ENCODE data around the gene ACHE.

The ACHE gene

DNA sequence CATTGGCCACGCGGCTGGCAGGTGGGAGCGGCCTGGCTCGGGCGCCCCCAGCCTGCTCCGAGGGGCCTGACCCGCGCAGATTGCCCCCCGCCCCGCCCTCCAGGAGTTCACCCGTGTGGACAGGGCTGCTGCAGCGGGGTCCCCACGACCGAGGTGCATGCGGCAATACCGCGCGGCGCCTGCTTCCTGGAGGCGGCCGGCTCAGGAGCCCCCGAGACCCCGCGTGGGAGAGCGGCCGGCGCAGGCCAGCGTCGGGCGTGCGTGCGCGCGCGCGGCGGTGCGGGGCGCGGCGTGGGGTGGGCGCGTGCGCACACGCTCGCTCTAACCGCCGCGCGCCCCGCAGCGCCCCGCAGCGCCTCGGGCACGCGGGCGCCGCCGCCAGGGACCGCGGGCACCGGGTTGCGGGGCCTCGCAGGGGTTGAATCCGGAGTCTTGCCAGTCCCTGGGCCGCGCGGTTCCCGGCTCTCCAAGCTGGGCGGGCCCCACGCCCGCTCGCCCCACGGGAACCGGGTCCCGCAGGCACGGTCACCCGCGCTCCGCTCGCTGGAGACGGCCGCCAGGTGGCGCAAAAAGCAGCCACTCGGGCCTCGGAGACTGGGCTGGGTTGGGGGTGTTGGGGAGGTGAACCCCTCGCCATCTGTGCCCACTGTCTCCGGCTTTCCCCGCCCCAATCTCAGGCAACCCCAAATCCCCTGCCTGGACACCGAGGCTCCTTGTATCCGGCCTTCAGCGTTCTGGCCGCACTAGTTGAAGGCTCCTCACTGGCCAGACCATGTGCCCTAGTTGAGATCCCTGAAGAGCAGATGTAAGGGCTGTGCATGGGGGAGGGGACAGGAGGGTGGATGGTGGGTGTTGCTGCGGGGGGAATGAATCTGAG is 1.3 kb upstream of the ACHE start:
- peak in 1 of 2 experiments; percentile 43 for DNase-seq

DNA sequence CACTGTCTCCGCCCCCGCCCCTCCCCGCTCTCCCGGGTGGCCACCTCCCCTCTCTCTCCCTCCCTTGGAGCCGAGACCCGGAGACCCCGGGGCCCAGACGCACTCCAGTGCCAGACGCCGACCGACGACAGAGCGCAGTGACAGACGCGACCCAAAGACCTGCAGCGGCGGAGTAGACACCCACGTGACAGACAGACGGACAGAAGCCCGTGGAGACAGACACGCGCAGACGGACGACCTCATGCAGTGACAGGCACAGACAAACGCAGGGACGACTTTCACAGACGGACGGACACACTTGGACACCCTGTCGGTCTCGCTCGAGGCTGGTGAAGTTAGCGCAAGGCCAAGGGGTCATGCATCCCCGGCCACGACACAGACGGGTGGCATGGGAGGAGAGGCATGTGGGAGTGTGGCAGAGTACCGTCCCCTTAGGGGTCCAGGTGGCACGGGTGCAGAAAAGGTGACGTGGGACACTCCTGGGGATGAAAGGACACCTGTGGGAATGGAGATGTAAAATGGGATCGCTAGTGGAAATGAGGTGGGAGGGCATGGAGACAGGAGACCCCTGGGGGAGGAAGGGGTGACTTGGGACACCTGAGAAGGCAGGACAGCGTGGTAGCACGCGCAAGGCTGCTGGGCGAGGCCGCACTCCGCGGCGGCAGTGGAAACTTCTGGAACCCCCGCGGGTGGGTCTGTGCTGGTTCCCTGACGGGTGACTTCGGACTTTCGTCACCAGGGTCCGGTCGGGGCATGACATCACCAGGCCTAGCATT is 456 bp upstream of the ACHE start:
- DNase-seq: peak; percentile 46 to 57

DNA sequence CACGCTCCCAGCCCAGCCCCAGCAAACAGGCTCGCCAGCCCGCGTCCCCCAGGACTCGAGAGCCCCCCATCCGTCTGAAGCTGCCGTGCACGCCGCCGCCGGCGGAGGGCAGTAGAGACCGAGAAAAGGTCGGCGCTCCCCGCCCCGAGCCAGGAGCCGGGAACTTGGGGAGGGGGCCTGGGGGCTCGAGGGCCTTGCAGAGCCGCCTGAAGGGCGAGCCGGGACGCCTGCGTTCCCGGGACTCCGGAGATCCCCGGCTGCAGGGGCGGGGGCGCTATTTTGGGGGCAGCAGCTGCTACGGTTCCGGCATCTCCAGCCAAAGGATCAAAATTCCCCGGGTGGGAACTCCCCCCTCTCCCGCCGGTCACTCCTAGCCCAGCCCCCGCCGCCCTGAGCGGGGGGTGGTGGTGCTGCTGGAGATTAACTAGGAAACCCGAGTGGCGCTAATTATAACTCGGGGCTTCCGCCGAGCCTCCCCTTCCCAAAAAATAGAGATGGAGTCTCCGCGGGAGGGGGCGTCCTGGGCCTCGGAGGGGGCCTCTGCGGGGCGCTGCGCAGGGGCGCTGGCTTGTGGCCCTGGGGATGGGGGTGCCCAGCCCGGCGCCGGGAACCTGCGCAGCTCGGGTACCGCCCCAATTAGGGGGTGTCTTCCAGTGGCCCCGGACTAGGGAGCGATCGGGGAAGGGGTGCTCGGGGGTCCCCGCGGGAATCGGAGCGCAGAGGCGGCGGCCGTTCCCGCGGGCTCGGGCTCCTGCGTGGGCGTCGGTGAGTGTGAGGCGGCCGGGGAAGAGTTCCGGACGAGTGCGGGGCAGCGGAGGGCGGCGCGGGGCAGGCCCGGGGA is 608 bp downstream of the ACHE start:
- peak; percentile 80 for DNase-seq

DNA sequence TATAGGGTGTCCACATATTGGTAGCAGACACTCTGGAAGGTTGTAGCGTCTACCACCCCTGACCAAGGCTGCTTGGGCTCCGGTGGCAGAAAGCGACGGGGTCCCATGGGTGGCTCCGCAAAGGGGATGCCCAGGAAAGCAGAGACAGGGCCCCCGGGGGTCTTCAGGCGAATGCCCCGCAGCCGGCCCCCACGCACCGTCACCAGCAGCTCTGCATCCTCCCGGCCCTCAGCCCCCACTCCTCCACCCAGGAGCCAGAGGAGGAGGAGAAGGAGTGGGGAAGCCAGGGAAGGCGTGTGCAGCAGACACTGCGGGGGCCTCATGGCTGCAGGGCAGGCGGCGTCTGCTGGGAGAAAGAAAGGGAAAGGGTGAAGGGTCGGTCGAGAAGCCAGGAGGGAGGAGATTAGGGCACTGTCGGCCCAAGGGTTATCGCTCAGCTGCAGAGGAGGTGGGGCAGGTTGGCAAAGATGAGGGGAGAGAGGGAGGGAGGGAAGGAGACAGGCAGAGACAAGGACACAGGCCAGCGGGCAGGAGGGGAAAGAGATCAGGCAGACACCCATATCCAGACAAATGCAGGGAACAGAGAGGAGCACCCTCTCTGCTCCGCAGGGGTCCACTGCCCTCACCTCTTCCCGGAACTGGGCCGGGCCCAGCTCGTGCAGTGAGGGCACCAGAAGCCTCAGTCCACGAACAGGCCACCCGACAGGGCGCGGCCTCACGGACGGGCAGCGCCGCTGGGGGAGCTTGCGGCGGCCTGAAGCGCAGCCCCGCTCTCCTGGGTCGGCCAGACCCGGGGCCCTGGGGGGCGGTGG is 1.6 kb downstream of the ACHE start:
- no peak for DNase-seq

DNA sequence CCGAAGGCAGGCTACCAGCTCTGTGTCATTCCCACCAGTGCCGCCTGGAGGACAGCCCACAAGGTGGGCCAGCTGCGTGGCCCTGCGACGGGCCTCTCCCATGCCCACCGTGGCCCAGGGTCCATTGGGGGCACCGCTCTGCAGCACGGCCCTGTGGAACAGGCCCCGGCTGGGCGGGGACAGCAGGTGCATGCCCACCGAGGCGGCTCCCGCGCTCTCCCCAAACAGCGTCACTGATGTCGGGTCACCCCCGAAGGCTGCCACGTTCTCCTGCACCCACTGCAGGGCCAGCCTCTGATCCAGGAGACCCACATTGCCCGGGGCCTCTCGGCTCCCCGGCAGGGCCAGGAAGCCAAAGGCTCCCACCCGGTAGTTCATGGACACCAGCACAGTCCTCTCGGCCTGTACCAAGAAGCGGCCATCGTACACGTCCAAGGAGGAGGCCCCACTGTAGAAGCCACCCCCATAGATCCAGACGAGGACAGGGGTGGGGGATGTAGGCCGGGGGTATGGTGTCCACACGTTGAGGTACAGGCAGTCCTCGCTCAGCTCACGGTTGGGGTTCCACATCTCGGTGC is 2.3 kb downstream of the ACHE start:
- no peak for DNase-seq

DNA sequence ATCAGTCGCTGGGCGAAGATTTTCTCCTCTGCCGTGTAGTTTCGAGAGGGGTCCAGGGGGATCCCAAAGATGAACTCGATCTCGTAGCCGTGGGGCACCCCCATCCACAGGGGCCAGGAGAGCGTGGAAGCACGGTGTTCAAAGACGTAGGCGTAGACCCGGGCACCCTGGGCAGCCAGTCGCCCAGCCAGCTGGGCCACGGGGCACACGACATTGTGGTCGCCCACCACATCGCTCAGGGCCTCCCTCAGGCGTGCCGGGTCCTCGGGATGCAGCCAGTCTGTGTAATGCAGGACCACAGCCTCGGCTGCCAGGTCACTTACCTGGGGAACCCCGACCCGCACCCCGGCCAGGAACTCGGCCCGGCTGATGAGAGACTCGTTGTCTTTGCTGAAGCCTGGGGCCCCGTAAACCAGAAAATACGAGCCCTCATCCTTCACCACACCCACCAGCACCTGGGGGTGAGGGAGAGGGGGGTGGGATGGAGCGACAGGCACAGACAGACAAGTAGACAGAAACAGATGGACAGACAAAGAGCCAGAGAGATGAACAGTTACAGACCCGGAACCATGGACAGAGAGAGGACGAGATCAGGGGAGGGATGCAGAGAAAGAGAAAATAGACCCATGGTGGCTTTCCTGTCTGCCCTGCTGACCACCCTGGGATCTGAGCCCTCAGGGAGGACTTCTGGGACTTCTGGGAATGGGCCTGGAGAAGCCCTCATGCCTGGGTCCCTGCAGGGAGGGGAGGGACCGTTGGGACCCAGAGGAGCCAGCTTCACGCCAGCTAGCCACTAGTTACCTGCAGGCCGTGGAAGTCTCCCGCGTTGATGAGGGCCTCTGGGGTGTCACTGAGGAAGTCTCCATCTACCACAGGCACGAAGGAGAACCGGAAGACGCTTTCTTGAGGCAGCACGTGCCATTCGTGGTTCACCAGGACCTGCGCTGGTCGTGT is 3.0 kb downstream of the ACHE start:
- DNase-seq: no peak

DNA sequence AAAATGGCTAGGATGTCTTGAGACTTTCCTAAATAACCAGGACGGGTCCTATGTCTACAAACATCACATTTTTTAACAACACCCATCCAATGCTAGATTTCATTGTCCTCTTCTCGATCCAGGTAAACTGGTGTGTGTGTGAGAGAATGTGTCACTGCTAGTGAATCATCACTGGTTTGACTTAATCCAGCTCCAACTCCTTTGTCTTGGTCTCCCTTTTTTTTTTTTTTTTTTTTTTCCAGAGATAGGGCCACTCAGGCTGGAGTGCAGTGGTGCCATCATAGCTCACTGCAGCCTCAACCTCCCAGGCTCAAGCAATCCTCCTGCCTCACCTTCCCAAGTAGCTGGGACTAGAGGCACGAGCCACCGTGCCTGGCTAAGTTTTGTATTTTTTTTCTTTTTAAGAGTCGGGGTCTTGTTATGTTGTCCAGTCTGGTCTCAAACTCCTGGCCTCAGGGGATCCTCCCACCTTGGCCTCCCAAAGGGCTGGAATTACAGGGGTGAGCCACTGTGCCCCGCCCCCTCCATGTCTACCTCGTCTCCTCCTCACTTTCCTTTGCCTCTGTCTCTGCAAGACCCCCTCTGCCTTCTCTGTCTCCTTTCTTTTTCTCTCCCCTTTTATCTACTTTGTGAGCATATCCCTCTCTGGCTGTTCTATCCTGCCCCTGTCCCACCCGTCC is 4.0 kb downstream of the ACHE start:
- DNase-seq: no peak

DNA sequence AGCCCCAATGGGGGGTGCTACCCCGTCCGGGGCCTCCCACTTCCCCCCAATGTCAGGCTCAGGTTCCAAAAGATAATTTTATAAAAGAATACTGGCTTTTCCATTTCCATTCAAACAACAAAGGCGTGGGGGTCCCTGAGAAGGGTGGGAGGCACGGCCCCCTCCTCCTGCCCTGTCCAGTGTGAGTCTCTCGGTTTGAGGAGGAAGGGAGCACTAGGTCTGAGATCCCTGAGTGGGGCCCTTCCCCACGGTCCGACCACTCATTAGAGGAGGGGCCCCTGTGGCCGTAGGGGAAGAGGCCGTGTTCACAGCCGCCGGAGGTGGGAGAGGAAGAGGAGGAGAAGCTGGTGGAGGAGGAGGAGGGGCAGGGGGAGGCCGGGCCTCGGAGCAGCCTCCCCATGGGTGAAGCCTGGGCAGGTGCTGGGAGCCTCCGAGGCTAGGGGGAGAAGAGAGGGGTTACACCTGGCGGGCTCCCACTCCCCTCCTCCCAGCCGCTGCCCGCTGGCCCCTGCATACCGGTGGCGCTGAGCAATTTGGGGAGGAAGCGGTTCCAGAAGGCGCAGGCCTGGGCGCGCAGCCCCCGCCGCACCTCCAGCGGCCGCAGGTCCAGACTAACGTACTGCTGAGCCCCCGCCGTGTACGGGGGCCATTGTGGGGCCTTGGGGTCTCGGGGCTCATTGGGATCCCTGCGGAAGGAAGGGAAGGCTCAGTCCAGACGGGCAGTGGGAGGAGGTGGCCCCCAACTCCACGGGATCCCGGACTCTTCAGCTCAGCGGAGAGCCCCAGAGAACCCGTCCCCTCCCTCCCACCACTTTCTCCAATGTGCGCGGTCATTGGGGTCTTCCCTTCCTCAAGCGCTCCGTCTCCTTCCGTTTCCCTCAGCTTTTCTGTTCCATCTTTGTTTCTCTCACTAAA is 4.8 kb downstream of the ACHE start:
- peak in 1 of 2 experiments; percentile 27 for DNase-seq

DNA sequence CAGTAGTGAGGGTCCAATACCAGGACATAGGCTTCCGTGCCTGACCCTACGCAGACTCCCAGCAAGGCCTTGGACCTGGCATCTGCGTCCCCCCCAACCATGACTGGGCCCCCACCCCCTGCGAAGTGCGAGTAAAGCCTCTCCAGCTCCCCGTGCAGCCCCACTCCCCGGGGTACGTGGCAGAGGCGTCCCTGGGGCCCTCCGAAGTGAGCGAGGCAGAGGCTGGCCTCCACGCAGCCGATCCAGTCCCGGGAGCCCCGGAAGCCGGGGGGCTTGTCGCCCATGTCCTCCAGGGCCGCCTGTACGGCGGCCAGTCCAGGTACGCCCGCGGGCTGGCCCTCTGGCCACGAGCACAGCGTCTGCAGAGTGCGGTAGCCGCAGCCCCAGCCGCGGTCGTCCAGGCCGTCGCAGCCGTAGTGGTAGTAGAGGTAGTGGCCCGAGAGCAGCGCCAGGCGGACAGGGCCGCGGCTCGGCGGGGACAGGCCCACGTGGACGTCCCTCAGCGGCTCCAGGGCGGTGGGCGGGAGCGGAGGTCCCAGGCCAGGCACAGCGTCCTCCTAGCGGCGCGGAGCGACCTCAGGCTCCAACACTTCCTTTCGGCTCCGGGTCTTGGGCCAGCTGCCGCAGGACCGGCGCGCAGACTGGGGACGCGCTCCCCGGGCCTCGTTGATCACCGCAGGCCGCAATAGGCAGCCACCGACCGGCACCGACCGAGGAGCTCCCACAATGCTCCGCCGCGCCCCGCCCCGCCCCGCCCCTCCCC is 6.5 kb downstream of the ACHE start, which contains the start of gene UFSP1:
Gene UFSP1 (minus strand): TSS at position 728 of the 763 bp plus-strand sequence. CDS start 444 bp downstream, at position 284.
- DNase-seq: no peak

DNA sequence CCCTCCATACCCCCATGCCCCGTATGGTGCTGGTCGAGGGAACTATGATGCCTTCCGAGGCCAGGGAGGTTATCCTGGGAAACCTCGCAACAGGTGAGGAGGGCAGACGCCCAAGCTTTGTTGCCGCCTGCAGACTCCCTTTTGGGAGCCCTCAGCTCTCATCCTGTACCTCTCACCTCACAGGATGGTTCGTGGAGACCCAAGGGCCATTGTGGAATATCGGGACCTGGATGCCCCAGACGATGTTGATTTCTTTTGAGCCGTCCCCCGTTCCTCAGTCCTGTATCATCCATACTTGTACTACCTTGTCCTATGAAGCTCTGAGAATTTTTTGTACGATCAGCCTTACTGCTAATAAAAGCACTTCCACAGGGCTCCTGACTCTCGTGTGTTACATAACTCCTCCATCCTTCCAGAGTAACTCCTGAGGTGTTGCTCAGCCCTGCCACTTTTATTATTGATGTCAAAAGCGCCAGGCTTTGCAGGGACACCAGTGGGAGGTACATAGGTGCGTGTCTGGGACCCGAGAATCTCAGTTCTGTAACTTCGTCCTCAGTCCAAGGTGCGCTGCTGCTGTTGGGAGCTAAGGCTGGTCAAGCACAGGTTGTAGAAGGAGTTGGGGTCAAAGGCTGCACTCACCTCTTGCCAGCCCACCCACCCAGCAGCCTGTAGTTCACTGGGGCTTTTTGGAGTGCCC is 7.2 kb downstream of the ACHE start:
- DNase-seq: peak in 1 of 2 experiments; percentile 44

DNA sequence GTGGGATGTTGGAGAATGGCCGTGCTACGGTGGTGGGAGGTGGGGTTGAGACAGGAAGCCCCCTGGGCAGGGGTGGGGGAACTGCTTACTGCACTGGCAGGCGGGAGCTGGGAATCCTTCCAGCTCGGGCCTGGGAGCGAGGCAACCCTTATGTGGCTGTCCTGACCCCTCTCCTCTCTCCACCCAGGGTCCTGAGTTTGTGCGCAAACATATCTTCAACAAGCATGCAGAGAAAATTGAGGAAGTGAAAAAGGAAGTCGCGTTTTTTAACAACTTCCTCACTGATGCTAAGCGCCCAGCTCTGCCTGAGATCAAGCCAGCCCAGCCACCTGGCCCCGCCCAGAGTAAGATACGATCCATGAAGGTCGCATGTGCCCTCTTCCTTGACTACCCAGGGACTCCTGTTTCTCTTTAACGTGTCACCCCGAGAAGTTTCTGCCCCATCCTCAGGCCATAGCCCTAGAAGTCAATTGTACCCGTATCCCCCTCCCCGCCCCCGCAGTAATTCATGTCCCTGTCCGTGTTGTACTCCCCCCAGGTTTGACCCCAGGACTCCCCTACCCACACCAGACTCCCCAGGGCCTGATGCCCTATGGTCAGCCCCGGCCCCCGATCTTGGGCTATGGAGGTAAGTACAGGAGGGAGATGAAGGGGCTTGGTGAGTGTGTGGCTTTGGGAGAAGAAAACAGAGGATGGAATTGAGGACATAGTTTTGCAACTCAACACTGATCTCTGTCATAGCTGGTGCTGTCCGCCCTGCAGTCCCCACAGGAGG is 8.0 kb downstream of the ACHE start:
- peak; percentile 63 to 65 for DNase-seq

DNA sequence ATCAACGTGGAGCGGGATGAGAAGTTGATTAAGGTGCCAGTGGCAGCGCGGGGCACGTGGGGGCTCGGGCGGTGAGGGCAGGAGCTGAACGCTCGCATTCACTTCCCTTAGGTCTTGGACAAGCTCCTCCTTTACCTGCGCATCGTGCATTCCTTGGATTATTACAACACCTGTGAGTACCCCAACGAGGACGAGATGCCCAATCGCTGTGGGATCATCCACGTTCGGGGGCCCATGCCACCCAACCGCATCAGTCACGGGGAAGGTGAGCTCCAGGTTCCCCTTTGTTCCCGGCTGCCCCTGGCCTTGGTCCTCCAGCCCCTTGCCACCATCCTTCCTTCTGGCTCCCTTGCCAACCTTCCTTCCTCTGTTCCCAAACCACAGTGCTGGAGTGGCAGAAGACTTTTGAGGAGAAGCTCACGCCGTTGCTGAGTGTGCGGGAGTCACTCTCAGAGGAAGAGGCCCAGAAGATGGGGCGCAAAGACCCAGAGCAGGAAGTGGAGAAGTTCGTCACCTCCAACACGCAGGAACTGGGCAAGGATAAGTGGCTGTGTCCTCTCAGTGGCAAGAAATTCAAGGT is 8.7 kb downstream of the ACHE start:
- no peak for DNase-seq

DNA sequence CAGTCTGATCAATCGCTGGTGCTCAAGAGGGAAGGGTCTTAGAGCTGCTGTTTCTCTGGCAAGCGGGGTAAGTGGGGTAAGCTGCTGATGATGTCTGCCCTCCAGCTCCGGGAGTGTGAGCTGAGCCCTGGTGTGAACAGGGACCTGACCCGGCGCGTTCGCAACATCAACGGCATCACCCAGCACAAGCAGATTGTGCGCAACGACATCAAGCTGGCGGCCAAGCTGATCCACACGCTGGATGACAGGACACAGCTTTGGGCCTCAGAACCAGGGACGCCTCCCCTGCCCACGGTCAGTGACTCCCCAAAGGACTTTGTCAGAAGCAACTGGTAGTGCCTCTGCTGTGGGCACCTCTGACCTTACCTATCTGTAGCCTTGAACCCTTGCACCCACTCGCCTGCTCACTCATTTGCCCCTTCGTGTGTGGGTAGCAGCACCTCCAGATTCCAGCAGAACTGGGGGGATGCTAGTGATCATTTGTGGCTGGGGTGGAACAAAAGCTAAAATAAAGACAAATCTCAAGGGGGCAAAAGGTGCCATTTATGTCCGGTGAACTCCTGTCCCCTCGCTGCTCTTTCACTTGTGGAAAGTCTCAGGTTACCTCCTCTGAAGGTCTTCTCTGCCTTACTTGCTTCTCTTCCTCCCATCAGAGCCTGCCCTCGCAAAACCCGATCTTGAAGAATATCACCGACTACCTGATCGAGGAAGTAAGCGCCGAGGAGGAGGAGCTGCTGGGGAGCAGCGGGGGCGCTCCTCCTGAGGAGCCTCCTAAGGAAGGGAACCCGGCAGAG is 9.3 kb downstream of the ACHE start:
- DNase-seq: no peak

DNA sequence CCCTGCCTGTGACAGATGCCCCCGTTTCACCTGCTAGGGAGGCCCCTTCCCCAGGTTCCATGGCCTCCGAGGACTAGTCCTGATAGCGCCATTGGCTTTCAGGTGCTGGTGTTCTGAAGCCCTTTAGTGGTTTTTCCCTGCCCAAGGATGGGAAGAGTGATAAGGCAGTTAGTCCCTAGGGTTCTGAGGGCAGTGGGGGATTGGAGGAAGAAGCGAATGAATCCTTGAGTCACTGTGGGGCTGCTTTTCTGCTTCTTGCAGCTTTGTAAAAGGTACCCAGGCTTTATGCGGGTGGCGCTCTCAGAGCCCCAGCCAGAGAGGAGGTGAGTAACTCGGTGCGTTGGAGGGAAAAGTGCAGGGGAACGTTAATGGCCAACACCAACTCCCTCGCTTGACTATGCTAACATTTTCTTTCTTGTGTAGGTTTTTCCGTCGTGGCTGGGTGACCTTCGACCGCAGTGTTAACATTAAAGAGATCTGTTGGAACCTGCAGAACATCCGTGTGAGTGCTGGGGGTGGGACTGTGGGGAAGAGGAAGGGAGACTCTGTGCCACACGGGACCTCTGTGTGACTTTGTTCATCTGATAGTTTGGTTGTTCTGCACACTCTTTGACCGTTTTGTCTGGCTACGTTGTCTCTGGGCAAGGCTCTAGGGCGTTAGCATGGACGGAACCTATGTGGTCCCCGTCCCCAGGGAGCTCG is 10.1 kb downstream of the ACHE start:
- DNase-seq: no peak

Data from activated T-cell treated with anti-CD3 and anti-CD28 coated beads, Interleukin-2, amount 50 U/mL, for 48 hours (primary cell).